Islet precursor cell (in vitro differentiated cells): ENCODE measurements around the gene PTH2.
"Not testable (repeated sequence)": the region's sequence is repeated elsewhere in the genome, so short reads cannot be mapped to it uniquely, and the experiment has no call there.

ENCODE experiments used
- DNase-seq: peaks from one replicate; pipeline ENCODE4 v3.0.0-alpha.2; 2018

Gene PTH2

DNA sequence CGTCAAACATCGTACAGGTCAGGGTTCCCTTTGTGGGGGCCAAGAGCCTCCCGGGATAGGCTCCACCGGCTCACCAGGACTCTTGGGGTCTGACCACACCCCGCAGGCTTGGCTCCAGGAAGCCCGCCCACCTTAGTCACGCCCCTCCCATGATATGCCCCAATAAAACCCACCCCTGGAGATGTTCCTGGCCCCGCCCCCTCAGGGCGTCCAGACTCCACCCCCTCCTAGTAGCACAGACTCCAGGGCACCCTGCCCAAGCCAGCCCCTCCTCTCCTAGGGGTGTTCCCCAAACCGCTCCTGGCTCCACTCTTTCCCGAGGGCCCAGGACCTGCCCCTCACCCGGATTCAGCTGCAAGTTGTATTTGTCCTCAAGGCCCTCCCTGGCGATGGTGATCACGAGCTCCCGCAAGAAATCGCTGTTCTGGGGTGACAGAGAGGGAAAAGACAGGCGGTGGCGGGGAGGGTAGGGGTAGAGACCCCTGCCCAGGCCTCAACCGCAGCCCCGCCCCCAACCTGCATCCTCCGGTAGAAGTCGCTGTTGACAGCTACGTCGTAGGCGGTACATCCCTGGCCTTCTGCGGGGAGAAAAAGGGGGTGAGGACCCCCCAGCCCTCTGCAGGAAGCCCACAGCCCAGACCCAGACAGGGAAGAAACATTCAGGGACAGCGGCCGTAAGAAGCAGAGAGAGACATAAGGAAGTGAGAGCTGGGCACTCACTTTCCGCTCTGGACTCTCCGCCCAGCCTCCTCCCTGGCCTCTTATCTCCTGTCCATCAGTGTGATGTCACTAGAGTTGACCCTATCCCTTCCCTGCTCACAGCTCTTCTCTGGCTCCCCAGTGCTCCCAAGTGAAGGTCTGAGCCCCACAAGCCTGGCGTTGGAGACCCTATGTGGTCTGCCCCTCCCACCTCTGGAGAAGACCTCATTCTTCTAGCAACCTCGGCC lies 24.5 kb upstream of the PTH2 start:
- peak; percentile 62 for DNase-seq

DNA sequence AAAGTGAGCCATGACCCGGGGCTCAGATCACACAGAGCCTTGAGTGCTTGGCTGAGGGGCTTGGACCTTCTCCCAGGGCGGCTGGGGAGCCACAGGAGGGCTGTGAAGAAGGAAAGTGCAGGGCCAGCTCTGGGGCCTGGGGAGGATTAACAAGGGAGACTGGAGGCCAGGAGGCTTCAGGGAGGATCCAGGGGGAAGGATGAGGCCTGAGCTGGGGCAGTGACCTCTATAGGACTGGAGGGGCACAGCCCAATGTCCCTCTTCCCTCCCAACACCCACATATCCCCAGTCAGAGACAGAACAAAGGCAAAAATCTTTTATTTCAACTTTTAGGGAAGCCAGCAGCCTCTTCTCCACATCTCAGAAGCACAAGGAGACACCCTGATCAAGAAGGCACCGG lies 22.8 kb upstream of the PTH2 start:
- no peak for DNase-seq

DNA sequence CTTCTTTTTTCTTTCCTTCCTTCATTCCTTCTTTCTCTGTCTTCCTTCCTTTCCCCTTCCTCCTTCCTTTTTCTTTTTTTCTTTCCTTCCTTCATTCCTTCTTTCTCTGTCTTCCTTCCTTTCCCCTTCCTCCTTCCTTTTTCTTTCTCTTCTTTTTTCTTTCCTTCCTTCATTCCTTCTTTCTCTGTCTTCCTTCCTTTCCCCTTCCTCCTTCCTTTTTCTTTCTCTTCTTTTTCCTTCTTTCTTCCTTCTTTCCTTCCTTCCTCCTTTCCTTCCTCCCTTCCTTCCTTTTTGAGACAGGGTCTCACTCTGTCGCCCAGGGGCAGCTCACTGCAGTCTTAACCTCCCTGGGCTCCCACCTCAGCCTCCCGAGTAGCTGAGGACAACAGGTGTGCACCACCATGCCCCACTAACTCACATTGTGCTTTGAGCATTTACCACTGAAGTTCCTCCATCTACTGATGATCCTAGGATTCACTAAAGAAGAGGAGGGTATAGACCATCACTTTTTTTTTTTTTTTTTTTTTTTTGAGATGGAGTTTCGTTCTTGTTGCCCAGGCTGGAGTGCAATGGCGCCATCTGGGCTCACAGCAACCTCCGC lies 21.0 kb upstream of the PTH2 start:
- DNase-seq = not testable (repeated sequence)

DNA sequence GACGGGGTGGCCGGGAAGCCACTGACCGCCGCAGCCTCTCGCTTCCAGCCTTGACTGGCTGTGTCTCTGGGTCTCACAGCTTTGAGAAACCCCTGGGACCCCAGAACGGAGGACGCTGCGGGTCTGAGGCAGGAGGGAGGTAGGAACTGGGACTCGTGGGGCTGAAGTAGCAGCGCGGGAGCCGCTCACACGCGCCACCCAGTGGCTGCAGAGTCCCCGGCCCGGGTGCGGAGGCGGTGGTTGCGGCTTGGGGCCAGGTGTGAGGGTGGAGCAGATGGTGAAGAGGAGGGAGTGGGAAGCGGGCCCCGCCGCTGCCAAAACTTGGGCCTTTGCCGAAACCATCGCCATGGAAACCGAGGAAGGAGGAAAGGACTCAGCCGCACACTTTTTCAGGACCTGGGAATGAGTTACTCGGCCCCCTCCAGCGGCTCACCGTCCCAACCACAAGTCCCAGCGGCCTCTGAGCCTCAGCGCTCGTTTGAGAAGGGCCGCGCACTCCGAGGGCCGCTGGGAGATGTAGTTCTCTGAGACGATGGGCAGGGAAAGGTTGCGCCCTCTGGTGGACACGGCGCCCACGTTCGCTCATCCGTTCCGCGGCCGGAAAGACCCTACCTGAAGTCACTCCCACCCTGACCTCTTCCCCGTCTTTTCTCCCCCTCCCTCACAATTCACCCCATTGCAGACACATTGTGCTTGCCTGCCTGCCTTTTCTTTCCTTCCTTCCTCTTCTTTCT lies 20.3 kb upstream of the PTH2 start:
- DNase-seq = peak; percentile 97

DNA sequence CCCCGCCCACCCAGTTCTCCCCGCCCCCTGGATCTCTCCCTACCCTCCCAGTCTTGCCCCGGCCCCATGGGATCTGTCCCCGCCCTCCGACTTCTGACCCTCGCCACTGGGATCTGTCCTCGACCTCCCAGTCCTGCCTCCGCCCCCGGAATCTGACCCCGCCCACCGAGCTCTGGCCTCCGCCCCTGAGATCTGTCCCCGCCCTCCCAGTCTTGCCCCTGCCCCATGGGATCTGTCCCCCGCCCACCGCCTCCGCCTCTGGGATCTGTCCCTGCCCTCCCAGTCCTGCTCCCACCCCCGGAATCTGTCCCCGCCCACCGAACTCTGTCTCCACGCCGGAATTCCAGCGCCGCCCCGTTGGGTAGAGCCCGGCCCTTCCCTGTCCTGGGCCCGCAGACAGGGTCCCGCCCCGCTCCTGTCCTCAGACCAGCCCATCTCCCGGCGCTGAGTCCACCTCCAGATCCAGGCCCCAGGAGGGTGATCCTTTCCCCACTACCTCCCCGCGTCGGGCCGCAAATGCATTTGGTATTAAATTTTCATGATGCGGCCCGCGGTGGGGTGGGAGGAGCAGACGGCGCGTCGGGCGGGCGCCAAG lies 19.6 kb upstream of the PTH2 start:
- peak; percentile 99 for DNase-seq

DNA sequence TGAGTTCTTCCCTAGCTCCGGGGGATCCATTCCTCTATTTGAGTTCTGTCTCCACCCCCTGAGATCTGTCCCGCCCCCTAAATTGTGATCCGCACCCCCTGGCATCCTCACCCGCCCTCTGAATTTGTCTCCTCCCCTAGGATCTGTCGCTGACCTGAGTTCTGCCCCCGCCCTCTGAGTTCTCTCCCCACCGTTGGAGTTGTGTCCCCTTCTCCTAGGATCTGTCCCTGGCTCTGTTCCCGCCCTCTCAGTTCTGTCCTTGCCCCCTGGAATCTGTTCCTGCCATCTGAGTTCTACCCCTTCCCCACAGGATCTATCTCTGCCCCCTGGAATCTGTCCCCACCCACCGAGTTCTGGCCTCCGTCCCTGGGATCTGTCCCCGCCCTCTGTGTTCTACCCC lies 19.1 kb upstream of the PTH2 start:
- no peak for DNase-seq

DNA sequence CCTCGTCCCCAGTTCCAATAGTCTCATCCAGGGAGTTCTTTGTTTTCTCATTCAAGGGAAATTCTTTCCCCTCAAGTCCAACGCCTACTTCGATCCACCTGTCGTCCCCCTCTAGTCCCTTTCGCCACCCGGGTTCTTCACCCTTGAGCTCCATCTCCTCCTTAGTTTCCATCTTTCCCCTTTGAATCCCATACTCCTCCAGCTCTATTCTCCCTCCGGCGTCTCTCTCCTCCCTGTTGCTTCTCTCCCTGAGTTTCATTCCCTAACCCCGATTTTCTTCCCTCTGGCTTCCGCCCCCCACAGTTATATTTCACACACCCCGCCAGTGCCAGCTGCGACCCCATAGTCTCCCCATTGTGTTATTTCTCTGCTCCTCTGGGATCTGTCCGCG lies 18.7 kb upstream of the PTH2 start:
- no peak for DNase-seq

DNA sequence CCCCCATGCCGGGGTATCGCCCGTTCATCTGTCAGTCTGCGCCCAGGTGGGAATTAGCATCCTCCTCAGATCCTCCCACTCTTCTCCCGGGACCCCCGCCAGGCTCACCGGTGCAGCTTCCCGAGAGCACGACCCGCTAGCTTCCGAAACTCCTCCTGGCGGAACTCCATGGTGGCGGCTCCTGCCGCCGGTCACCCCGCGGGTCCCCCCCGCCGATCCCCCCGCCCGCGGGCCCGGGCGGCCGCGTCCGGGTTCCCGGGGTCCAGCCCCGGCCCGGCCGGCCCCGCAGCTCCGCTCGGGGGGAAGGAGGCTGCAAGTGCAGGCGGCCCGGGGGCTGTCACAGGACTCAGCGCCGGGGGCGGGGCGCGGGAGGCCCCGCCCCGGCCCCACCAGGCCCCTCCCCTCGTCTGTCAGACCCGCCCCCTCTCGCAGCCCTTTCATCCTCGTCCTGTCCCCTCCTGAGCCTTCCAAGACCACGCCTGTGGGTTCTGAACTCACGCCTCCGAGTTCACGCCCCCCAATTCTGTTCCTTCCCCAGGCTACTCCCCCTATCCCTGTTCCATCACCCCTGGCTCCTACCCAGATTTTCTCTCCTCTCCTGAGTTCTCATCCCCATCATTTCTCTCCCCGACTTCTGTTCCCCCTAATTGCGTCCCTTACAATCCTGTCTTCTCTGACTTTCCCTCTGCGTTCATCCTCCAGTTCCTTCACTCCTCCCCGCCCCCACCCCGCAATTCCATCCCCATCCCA lies 18.1 kb upstream of the PTH2 start, which contains the start of gene SLC17A7:
Gene SLC17A7 (minus strand): TSS at position 318 of the 750 bp plus-strand sequence. CDS start 148 bp downstream, at position 170.
- peak; percentile 72 for DNase-seq

DNA sequence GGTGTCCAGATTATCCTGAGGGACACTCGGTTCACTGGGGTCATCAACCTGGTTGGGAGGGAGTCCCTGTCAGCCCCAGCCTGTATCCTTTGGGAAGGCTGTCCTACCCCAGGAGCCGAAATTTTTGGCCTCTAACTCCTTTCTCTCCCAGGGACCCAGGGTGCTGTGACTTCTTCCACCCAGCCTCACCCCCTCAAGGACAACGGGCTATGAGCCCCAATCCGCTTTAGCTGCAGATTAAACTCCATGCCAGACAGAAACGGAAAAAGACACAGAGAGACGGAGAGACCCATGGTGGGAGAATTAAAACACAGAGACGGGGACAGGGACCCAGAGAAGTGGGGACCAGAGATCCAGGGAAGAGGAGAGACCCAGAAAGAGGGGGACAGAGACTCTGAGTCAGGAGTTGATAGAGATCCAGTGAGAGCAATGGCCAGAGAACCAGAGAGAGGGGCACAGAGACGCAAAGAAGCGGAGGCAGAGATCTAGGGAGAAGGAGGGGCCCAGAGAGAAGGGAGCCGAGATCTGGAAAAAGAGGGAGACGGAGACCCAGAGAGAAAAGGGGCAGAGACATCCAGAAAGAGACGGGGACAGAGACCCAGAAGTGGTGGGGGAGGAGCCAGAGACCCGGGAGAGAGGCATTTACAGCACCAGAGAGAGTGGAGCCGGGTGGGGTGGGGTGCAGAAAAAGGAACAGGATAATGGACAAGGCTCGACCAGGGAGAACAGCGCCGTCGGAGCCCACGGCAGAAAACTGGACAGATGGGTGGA lies 17.4 kb upstream of the PTH2 start:
- DNase-seq = no peak

DNA sequence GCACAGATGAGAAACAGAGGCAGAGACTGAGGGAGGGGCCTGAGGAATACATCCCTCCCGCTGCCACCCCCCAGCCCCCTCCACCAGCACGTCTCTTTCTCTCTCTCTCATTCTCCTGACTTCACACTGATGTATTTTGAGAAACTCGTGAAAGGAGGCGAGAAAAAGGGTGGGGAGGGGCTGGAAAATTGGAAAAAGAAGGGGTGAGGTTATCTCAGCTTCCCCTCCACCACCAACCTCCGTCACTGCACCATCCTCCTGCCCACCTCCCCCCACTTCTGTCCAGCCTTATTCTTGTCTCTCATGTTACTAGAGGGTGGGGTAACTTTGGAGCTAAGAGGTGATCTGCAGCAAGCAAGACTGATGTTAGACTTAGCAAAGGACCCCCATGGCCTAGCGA lies 16.6 kb upstream of the PTH2 start:
- no peak for DNase-seq

DNA sequence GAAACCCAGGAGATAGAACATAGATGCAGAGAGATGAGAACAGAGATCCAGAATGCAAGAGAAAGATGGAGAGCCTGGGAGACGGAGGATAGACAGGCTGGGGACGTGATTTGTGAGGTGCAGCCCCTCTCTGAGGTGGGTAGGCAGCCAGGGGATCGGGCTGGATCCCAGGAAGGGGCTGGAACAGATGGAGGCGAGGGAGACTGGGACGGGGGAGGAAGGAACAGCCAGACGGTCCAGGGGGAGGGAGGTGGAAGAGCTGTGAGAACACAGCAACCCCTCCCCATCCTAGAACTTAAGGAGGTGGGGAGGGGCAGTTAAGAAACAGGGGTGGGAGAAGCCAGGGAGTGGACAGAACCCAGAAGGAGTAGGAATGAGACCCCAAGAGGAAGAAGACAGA lies 15.0 kb upstream of the PTH2 start:
- DNase-seq = no peak

DNA sequence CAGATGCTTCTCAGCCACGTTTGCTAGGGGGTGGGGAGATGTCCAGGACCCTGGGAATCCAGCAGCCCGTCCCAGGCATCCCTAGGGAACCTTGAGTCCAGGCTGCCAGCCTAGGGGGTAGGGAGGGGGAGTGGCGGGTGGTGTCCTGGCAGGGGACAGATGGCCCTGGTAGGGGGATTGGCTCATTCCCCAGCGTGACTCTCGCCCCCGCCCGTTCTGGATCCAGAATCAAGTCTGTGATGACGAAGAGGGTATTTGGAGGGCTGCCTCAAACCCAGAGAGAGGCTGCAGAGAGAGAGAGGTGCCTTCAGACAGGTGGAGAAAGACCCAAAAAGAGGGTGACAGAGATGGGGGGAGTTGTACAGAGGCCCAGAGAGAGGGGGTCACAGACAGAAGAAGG lies 14.0 kb upstream of the PTH2 start:
- DNase-seq = no peak

DNA sequence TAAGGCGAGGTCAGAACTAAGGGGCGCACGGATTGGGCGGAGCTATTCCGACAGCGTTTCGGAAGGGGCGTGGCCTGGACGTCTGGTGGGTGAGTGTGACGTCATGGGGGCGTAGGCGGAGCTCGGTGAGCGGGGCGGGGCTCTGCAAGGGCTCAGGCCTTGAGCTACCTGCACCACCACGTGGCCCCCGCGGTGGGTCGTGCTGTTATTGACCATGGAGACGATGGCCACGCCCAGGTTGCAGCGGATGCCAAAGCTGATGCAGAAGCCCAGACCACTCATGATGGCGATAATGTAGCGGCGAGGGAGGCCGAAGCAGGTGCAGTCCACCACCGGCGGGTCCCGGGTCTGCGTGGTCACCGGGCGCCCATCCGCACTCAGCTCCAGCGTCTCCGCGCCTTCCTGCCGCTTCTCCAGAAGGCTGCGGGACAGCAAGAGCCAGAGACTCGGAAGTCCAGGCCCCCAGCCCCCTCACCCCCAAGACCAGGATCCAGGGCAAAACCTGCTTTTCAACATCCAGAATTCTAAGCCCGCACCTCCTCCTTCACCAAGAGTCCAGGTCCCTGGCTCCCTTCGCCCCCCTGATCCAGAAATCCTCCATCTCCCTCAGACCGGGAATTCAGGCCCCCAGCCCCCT lies 13.3 kb upstream of the PTH2 start:
- peak; percentile 69 for DNase-seq

DNA sequence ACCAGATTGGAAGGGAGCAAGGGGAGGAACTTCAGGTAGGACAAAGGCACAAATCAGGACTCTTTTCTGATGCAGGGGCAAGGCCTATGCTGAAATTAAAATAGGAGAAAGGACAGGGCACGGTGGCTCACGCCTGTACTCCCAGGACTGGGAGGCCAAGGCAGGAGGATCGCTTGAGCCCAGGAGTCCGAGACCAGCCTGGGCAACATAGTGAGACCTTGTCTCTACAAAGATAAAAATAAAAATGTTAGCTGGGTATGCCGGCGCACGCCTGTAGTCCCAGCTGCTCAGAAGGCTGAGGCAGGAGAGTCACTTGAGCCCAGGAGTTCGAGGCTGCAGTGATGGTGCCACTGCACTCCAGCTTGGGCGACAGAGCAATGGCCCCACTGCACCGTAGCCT lies 12.4 kb upstream of the PTH2 start:
- no peak for DNase-seq

DNA sequence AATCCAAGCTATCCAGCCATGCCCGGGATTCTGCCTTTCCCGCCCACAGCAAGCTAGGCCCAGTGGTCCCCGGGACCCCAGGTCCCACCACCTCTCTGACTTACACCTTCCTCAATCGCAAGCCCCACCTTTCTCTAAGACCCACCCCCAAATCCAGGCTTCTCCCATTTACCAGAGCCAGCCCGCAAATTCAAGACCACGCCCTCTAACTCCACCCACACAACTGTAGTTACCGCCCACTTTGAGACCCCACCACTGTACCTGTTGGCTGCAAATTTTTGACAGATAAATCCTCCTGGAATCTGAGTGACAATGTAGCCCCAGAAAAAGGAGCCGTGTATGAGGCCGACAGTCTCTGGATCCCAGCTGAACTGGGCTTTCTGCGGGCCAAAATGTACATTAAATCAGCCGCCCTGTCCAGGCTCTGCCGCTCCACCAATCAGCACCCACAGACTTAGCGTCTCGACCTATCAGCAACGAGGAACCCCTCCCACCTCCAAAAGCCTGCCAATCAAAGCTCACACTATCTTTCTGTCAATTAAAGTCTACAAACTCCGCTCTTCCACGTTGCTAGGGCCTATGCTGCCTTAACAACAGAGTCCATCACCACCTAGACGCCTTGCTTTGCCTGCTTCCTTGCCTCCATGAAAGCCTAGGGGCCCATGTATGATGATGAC lies 11.8 kb upstream of the PTH2 start:
- DNase-seq = no peak

DNA sequence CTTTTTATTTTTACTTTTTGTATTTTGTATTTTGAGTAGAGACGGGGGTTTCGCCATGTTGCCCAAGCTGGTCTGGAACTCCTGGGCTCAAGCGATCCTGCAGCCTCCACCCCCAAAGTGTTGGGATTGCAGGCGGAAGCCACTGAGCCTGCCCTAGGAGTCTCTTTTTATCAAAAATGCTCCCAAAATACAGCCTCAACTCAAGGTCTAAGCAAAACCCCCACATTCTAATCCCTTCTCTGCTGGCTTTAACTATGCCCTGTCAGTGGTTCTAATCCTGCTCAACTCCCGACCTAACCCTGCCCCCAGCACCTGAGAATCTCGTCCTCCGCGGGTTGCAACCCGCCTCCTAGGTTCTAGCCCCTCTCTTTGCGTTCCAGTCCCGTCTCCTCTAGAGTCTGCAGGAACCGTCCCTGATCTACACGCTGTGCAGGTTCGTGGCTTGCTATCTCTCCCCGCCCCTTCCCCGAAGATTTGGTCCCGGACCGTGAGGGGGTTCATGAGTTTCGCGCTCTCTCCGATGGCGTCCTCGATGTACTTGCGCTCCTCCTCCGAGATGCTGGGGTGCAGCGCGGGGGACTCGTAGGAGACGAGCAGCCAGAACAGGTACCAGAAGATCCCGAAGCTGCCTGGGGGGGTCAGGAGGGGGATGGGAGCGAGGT lies 10.1 kb upstream of the PTH2 start:
- DNase-seq = no peak

DNA sequence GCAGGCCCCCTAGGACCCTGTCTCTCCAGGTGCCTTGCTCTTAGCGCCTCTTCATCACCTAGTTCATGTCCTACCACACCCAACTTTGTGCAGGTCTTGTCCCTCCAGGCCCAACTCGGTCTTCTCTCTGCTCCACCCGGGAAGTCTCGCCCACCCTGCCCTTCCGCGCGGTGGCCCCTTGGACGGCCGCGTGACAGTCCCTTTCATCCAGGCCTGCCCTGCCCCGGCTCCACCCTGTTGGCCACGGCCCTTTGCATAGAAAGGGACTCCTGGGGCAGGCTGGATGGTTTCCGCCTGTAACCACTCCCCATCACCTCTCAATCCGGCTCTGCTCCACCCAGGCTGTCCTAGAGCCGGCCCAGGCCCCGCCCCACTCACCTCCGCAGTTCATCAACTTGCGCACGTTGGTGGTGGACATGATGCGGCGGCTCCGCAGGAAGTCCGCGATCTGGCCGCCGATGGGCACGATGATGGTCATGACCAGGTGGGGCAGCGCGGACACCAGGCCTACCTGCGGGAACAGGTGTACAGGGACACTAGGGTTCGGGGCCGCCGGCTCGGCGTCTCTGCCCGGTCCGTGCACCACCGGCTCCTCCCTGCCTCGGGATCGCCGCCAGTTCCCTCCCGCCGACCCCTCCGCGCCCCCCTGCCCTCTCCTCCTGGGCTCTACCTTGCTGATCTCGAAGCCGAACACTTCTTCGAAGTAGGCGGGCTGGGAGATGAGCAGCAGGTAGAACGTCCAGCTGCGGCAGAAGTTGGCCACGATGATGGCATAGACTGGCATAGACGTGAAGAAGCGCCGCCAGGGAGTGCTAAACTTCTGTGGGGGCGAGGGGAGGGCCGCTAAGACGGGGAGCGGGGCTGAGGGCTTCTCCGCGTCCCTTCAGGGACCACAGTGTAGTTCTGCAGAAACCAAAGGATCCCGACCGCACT lies 9.2 kb upstream of the PTH2 start:
- DNase-seq = peak; percentile 75

DNA sequence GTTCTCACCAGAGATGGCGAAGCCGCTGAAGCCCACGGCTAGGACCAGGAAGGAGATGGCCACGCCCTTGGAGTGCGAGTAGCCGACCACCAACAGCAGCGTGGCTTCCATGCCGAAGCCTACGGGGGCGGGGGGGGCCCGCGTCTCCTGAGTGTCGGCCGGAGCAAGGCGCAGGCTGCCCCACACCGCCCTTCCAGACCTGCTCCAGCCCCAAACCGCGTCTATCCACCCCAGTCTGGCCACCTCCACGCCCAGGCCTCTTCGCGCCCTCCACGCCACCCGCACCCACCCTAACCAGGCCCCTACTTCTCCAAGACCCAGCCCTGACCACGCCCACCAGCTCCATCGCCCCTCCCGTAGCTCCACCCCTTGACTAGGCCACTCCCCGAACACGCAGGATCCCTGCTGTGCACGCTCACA lies 8.1 kb upstream of the PTH2 start:
- no peak for DNase-seq
